Measurements from ENCODE around the gene CYP4F12.
"Not testable (repeated sequence)": the region's sequence is repeated elsewhere in the genome, so short reads cannot be mapped to it uniquely, and the experiment has no call there.

CYP4F12 gene

GRCh38 chr19:15651791-15652190, 21.1 kb upstream of the CYP4F12 start:
- DNase-seq = no peak

- DNase-seq = no peak
Observed at GRCh38 chr19:15652559-15653278, 20.2 kb upstream of the CYP4F12 start.

DNA sequence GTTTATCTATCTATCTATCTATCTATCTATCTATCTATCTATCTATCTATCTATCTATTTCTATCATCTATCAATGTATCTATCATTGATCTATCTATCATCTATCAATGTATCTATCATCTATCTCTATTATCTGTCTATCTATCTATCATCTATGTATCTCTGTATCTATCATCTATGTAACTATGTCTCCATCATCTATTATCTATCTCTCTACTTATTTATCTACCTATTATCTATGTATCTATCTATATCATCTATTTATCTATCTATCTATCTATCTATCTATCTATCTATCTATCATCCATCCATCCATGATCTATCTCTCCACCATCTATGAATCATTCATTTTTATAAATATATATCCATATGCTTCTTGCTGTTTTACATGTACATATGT, 16.4 kb upstream of the CYP4F12 start:
- no peak for DNase-seq

GRCh38 chr19:15663247-15663646, 9.6 kb upstream of the CYP4F12 start:
- DNase-seq = no peak

DNA sequence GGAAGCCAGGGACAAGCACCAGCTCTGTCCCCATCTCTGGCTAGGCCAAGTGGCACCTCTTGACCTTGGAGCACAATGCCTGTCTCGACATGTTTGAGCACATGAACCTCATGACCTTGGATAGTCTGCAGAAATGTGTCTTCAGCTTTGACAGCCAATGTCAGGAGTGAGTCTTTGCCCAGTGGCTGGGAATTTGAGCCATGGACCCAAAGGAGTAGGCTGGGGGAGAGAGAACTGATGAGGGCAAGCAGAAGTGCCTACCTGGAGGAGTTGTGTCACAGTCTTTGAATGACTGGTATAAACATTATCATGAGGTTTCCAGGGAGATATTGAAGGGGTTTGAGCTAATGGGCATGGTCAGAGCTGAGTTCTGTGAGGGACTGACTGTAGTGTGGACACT, 6.7 kb upstream of the CYP4F12 start:
- no peak for DNase-seq

GRCh38 chr19:15666883-15667282, 6.0 kb upstream of the CYP4F12 start:
- no peak for DNase-seq

DNA sequence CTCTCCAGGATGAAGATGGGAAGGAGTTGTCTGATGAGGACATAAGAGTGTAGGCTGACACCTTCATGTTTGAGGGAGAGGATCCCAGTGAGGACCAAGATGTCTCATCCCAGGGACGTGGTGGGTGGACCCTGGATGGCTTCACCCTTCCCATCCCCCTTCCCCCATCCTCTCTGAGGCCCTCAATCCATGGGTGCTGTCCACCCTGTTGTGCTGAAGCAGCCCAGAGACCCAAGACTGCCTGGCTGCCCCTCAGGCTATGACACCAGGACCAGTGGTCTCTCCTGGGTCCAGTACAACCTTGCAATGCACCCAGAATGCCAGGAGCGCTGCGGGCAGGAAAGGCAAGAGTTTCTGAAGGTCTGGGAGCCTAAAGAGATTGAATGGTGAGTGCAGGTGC, 3.4 kb upstream of the CYP4F12 start:
- DNase-seq = no peak

GRCh38 chr19:15669891-15670290, 3.0 kb upstream of the CYP4F12 start:
- DNase-seq = no peak

DNA sequence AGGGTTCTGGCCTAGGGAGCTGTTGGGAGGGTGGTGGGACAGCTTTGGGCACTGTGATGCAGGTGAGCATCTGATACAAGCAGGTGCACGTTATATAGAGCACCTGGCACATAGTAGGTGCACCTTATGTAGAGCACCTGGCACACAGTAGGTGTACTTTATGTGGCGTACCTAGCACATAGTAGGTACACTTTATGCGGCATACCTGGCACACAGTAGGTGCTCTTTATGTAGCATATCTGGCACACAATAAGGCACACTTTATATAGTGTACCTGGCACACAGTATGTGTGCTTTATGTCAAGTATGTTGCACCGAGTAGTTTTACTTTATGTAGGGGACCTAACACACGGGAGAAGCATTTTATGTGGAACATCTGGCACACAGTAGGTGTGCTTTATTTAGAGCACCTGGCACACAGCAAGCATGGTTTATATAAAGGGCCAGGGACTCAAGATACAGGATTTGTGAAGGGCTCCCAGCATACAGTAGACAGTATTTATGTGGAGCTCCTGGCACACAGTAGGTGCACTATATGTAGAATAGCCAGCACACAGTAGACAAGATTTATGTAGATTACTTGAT, 1.6 kb upstream of the CYP4F12 start:
- DNase-seq = no peak

GRCh38 chr19:15671891-15672579, 852 bp upstream of the CYP4F12 start:
- DNase-seq = no peak

DNA sequence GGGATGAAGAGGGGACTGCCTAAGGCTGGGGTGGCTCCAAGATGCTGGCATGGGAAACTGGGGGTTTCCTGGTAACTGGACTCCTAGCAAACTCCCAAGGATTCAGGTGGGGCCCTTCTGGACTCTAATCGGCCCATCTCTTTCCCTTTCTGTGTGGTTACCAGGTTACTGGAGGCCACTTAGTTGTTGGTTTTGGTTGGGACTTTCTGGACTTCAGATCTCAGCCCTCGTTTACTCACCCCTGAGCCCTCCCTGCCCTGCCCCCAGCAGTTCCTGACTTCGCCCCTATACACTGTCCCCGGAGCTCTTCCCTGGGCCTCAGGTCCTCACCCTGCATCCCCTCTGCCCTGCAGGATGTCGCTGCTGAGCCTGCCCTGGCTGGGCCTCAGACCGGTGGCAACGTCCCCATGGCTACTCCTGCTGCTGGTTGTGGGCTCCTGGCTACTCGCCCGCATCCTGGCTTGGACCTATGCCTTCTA, 328 bp downstream of the CYP4F12 start:
- DNase-seq = no peak

DNA sequence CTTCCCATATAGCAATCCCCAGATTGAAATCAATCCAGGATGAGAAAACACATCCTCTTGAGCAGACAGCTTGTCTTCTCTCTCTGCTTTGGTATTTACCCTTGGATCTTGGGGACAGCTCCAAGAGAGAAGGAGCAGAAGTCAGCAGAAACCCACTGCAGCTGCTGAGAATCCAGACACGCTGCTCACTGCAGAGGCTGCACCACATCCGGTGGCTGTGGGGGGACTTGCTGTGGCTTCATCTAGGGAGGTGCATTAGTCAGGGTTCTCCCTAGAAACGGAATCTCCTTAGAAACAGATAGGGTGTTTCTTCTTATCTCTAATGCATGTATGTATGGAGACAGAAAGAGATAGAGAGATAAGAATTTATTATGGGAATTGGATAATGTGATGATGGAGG, 2.7 kb downstream of the CYP4F12 start:
- no peak for DNase-seq

- DNase-seq = no peak
Observed at GRCh38 chr19:15679089-15679488, 6.2 kb downstream of the CYP4F12 start.

DNA sequence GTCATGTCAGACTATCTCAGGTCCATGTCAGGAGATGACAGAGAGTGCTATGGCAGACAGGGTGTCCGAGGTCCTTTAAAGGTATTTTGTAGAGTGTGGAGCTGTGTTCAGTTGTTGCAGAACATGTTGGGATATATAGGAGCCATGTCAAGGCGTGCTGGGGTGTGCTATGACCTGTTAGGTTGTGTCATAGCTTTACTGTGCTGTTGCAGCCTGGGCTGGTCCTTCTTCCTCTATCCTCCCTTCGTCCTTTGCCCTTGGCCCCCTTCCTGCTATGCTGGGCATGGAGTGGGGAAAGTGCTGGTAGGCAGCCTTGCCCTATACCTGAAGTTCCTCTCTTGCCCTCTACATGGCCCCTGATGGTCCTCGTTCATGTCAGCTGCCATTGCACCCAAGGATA, 7.0 kb downstream of the CYP4F12 start:
- DNase-seq = not testable (repeated sequence)

DNA sequence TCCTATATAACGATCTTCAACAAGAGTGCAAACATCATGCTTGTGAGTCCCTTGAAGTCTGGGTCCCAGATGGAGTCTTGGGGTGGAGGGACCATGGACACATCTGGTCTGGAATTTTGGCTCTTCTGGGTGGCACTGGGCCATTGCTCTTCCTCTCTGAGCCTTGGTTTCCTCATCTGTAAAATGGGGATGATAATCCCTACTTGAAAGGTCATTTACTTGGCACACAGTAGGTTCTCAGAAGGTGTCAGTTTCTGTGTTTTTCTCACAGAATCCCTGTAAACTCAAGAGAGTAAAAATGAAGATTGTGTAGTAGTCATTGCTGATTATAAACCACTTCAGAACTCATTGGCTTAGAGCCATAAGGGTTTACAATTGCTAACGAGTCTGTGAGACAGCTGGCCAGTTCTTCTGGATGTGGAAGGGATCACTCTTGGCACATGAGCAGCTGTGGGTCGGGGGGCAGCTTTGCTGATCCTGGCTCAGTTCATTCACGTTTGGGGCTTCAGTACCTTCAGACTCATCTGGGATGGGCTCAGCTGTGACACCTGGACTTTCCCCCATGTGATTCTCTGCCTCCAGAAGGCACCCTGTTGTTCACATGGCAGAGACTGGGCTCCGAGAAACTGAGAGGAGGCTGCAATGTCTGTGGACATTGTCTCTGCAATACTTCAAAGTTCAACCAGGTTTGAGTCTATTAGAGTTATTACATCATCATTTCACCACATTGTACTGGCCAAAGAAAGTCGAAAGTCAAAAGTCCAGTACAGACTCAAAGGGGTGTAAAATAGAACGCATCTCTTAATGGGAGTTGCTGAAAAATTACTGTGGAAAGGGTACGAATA, 7.8 kb downstream of the CYP4F12 start:
- no peak for DNase-seq

DNA sequence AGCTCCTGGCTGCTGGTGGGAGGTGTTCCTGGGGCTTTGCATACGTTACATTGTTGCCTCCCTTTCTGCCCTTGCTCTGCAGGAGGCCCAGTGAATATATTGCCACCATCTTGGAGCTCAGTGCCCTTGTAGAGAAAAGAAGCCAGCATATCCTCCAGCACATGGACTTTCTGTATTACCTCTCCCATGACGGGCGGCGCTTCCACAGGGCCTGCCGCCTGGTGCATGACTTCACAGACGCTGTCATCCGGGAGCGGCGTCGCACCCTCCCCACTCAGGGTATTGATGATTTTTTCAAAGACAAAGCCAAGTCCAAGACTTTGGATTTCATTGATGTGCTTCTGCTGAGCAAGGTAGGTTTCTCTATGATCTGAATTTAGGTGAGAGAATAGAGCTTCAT, 10.5 kb downstream of the CYP4F12 start:
- DNase-seq = no peak

DNA sequence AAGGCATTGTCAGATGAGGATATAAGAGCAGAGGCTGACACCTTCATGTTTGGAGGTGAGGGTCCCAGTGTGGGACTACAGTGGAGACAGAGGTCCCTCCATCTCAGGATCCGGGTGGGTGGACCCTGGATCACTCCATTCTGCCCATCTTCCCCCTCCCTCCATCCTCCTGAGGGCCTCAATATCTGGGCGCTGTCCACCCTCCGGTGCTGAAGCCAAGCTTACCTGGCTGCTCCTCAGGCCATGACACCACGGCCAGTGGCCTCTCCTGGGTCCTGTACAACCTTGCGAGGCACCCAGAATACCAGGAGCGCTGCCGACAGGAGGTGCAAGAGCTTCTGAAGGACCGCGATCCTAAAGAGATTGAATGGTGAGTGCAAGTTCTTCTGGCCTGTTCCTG, 11.9 kb downstream of the CYP4F12 start:
- DNase-seq = no peak

GRCh38 chr19:15696654-15697194, 23.8 kb downstream of the CYP4F12 start:
- DNase-seq = no peak

DNA sequence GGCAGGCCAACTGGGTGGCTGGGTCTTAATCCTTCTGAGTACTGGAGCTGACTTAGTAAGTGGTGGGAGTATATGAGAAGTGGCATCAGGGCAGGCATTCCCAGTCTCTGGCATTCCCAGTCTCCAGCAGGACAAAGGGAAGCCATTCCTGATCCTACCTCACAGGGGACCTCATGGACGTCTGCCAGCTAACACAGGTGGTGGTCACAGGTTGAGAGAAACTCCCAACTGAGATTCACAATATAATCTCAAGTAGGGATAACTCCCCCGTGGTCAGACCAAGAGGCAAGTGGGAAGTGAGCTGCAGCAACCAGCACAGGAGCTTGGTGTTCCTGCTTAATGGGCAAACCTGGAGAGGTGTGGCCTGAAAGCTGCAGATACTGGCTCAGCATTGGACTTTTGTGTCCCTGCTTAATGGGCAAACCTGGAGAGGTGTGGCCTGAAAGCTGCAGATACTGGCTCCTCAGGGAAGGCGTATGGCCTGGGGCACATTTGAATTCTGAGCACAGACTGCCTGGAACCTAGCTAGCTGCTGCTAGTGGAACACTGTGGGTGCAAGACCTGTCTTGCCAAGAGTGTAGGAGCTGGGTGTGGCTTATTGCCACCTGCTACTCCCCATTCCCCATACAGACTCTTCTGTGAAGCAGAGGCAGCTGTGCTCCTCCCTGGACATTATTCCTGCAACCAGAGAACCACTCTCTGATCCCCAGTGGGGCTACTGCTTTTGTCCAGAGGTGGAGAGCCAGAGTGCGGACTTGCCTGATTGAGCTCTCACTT, 29.1 kb downstream of the CYP4F12 start:
- no peak for DNase-seq

DNA sequence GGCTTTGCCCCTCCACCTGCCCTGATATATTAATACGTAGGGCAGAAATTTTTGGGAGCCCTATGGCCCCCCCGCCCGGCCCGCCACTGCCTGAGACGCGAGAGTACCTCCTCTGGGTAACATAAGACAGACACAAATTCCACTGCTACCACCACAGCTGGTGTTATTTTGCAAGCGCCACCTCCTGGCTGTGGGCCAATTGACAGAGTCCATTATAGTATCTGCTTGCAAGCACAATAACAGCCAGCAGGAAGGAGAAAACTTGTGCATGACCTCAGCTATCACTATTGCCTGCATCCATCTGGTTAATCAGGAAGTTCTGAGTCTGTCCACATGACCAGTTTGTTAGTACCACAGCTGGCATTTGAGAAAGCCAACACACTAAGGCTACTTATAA, 29.6 kb downstream of the CYP4F12 start:
- DNase-seq = no peak

- no peak for DNase-seq
Observed at GRCh38 chr19:15714638-15715037, 41.8 kb downstream of the CYP4F12 start.

DNA sequence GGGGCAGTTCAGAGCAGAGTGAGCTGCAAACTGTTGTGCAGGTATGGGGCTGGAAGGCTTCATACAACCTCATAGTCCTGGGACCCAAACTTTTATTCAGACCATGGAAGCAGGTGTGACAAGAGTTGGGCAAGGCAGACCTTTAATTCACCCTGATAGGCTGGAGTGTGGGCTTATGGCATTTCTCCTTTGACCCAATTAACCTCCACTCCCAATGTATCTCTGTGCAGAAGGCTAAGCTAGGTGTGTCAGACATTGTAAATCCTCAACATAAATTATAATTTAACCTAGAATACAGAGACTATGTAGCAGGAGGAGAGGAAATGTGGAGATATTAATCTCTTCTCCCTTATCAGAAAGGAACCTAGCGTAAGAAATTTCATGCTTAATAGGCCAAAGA, 42.8 kb downstream of the CYP4F12 start:
- DNase-seq = no peak

Measured in cerebellar nuclear complex (tissue), 1 donor.